AML-193 (cell line): ENCODE data around the gene SLC16A3.

ENCODE experiments used
- DNase-seq, 2 experiments: peaks; one replicate each; lab custom pipeline; 2025; lab: John Stamatoyannopoulos, UW

Gene SLC16A3

DNA sequence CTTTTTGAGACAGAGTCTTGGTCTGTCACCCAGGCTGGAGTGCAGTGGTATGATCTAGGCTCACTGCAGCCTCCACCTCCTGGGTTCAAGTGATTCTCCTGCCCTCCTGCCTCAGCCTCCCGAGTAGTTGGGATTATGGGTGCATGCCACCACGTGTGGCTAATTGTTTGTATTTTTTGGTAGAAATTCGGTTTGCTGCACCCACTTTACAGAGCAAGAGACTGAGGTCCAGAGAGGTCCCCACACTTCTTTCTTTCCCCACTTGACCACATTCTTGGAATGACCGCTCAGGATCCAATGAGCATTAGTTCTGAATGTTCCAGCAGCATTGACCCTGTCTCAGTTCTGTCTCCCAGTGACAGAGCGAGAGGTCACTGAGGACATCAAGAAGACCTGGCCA lies 5.3 kb upstream of the SLC16A3 start:
- DNase-seq, result no peak

DNA sequence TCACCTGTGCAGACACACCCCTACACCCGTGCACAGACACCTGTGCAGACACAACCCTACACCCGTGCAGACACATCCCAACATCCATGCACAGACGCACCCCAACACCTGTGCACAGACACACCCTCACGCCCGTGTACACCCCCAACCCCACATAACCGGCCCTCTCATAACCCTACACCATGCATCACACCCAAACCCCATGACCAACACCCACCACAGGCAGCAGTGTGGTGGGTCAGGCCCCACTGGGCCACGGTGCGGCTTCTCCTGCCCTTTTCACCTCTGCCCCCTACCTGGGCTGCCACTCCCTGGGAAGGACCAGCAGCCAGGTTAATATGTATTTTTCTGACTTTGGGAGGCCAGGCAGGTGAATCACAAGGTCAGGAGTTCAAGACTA lies 4.2 kb upstream of the SLC16A3 start:
- DNase-seq, result no peak

DNA sequence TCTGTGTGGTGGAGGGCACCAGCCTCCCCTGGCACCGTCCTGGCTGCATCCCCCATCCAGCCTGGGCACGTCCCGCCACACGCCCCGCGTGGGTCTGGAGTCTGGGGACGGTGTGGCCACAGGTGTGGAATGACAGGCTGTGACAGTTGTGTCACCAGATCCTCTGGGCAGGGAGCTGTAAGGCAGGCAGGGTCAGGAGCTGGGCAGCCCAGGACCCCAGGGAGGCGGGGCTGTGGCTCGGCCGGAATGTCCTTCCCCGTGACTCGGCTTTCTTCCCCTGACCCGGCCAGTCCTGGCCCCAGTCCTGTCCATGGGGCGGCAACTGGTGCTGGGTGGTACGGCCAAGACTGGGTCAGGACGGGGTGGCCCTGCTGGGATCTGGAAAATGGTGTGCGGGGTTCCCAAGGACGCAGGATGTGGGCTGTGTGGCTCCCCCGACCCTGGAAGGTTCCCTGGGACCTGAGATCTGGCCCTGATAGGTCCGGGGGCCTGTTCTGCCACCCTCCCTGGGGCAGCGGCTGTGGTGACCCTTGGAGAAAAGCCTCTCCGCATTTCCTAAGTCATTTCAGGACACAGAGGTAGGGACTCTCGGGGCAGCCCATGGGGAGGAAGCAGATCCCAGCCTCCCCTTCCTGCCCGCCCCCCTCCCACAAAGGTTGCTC lies 3.3 kb upstream of the SLC16A3 start:
- DNase-seq, result no peak

DNA sequence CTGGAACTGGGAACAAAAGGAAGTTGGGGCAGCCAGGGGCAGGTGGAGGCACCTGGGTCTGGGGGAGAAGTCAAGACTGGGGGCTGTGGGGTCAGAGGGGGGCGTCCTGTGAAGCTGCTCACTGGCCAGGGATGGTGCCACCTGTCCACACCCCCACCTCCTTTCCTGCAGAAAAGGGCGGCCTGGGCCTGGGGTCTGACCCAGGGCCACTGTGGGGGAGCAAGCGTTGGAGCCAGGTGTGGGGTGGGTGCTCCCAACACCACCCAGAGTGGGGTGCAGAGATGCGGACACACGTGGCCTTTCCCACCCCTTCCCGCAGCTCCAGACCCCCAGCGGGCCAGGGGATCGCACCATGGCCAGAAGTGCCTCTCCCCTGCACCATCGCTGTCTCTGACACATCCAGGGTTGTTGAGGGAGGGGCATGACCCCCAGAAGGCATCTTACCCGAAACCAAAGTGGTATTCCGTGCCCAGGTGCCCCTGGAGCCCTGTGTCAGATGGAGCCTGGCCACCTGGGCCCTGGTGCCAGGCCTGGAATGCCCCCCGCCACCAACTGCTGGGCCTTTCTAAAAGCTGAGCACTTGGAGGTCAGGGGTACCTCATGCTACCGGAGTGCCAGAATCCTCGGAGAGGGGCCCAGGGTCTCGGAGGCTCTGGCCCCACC lies 2.6 kb upstream of the SLC16A3 start:
- DNase-seq, result no peak

DNA sequence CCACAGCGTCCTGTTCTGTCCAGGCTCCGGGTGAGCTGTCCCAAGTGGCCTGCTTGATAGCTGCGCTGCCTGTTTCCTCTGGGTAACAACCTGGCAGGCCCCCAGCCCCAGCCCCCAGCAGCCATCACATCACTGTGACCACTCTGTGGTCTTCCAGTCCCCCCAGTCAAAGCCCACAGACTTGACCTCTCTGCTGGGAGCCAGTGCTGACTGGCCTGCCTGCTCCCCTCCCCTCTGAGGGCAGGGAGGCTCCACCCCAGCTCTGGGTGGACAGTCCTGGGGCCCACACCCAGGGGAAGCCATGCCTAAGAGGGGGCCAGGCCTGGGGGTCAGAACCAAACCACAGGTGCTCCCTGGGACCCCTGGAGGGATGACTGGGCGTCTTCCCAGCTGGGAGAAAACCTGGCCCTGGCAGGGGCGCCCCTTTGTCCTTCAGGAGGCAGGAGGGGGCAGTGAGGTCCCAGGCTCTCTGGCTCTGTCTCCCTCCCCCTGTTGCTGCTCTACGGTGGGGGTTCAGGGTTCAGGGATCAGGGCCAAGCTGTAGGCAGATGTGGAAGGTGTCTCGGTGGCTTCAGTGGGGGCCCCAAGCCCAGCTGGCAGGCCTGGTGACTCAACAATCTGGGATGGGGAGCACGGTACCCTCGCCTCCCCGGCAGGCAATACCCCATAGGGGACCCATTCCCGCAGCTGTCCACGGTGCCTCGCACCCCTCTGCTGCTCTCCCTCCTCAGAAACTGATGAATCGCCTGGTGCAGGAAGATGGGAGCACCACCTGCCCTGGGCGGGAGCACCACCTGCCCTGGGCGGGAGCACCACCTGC lies 1.8 kb upstream of the SLC16A3 start:
- DNase-seq, result no peak

DNA sequence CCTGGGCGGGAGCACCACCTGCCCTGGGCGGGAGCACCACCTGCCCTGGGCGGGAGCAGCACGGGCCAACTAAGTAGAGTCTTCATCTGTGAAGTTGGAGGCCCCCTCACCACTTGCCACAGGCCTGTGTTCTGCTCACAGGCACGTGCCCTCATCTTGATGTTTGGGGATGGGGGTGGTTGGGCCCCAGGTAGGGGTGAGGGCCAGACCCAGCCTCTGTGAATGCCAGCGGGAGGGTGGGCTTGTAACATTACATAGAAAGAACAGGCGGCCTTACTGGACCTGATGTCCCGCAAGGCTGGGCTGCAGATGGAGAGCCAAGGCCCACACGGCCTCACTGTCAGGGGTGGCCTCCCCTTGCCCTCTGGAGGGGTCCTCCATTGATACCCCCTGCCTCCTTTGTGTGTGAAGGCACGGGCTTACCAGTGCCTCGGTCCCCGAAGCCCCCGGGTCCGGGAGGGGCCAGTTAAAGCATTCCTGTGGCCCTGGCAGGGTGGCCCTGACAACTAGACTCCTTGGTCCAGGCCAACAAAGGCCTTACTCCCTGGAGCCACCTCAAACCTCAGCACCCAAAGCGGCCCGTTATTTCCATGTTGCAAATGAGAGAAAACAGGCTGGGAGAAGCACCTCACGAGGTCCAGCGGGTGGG lies 1.1 kb upstream of the SLC16A3 start:
- no peak for DNase-seq

DNA sequence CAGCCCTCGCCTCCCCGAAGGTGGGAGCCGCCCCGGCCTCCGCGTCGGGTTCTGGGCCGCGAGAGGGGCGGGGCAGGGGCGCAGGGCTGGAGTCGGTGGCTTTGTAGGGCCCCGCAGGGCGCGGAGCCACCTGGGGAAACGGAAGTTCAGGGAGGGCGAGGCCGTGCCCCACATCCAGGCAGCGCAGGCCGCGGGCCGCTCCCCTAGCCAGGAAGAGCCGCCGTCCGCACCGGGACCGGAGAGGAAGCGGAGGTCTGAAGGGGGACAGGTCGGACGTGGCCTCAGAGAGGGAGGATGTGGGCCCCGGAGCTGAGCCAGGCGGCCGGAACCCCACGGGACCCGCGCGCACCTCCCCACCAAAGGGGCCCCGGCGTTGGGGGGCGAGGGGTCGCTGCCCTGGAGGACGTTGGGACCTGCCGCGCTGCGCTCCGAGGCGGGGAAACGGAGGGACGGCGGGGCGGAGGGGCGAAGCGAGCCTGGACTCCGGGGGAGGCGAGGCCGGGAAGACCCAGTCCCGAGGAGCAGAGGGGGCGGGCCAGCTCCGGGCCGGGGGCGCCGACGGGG lies 482 bp upstream of the SLC16A3 start:
- peak; percentile 68 to 71 for DNase-seq

DNA sequence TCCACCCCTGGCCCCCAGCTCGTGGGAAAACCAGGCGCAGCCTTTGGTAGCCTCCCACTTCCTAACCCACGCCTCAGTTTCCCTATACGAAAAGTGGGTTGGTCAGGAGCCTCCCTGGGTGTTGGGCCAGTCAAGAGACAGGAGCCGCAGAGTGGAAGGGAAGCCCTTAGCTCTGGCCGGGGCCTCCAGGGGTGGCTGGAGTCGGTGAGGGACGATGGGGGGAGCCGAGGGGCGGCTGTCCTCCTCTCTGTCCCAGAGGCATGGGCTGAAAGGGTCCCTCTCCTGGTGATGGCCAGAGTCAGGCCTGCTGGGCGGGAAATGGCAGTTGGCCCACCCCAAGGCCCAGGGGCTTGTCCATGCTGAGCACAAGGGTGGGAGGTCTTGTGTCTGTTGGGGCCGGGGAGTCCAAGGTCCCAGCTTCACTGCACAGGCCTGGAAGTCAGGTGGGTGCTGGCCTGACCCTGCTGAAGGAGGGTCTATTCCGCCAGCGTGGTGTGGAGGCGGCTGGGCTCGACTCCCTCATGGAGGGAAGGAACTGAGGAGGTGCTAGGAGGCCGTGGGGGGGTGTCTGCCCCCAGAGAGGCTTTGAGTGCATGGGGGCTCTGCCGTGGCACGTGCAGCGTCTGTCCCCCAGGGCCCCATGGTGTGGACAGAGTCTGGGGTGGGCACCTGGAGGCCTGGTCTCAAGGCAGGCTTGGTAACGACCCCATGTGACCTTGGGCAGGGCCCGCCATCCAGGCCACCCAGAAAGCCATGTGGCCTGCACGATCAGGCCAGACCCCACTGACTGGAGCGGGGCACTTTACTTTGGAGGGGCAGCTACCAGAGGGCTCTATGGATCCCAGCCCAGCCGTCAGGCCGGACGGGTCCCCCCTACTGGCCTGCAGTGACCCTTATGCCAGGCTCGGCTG lies 1.1 kb downstream of the SLC16A3 start:
- no peak for DNase-seq

DNA sequence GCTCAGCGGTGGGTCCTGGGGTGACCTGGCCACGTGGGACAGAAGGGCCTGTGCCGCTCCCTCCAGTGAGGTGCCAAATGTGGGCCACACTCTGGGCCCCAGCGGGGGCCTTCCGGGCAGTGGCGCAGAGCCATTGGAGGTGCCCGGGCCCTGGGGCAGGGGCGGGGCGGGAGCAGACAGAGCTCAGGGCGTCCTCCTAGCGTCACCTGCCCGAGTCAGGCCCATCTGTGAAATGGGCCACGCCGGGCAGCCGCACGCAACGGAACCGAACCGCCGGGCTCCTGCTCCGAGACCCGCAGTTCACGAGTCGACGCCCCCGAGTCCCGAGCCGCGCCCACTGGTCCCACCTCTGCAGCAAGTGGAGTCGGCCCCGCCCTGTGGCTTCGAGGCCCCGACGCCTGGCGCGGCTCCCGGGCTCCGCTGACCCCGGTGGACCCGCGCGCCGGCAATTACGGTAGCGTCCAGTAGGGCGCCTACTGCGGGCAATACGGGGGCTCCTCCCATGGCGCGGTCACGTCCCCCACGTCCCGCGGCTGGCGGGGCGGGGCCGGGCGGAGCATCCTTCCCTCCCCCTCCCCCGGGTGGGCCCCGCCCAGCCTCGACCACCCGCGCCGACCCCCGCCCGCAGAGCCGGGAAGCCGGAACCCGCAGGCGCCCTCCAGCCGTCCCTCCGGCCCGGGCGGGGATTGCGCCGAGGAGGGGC lies 1.9 kb downstream of the SLC16A3 start:
- DNase-seq, result peak; percentile 82 to 88

DNA sequence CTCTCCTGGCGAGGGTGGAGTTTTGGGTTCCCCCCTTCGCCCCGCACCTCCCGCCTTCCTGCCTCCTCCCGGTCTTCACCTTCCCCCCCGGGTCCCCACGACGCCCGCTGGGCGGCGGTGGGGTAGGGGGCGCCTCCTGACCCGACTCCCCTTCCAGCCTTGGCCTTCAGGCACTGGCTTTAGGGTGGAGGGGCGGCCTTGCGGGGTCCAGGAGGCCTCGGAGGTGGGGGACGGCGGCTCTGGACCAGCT lies 2.4 kb downstream of the SLC16A3 start:
- no peak for DNase-seq

DNA sequence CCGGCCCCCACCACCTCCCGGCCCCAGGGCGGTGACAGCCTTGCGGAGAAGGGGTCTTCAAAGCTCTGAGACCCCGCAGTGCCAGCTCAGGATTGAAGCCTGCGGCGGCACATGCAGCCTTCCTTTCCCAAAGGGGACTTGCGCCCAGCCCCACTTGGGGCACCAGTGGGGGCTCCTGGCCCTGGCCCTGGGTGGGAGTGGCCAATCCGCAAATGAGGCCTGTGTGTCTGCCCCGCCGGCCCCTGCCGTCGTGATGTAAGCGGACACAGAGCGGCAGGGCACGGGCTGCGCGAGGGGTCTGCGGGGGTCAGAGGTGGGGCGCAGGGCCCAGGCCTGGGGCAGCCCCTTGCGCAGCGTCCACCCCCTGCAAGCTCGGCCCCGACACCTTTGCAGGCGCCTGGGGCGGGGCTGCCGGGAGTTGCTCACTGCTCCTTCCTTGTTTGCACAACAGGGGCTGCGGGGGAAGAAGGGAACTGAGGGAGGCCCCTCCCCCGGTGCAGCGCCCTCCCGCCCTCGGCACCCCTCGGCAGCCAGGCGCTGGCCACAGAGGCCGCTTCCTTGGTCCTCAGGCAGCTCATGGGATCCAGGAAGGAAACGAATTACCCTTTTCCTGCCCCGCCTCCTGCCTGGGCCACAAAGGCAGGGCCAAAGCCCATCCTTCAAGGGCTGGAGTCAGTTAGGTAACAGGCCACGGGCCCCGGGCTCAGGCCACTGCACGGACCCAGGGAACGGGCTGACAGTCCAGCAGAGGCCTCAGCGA lies 2.9 kb downstream of the SLC16A3 start:
- peak; percentile 98 to 99 for DNase-seq

DNA sequence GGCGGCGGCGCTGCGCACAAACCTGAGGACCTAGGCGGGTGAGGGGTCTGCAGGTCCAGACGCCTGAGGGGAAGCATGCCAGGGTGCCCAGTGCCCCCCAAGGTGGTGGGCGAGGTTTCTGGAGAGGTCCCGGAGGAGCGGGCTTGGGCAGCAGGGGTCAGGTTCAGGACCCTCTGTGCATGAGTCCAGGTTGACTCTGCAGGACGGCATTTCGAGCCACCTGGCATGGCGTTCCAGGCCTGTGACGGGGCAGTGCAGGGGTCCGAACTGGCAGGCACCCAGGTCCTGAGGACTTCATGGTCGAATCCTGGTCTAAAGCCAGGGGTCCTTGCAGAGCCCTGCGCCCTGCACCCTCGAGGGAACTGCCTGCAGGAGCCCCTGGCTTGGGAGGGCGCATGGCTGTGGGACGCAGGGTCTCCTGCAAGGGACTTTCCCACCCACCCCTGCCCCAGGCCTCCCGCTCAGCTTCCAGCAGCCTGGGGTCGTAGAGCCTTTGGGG lies 3.5 kb downstream of the SLC16A3 start:
- no peak for DNase-seq

DNA sequence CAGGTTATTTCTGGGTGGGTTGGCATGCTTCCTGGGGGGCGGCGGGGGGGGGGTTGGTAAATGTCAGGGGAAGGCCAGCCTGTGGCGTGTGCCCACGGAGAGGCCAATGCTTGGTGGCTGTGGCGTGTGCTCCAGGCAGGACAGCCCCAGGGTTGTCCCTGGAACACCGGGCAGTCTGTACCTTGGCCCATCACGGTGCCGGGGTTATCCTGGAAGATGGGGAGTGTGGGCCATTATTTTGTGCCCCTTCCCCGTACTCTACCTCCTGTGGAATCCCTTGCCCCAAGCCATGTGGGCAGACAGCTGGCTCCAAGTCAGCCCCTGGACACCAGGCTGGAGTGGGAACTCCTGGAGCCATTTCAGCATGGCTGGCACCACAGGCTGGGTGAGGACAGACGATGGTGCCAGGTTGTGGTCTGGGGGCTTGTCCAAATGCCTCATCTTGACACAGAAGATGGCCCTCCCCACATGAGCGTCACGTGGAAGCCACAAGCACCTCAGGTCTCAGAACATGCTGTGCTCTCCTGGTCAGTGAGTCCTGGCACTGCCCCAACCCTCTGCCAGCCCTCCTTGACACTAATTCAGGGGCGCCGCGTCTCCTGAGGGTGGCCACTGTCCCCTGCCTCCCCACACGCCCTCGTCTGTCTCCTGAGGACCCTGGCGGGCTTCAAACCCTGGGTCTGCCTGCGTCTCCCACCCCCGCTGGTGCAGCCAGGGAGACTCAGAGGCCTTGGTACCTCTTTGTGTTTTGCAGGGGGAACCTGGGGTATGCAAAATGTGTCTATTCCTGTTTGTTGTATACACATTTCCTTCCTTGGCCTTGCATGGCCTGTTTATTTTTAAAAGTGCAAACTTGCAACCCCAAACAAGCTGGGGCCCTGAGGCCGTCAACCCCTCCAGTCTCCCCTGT lies 4.3 kb downstream of the SLC16A3 start:
- no peak for DNase-seq

DNA sequence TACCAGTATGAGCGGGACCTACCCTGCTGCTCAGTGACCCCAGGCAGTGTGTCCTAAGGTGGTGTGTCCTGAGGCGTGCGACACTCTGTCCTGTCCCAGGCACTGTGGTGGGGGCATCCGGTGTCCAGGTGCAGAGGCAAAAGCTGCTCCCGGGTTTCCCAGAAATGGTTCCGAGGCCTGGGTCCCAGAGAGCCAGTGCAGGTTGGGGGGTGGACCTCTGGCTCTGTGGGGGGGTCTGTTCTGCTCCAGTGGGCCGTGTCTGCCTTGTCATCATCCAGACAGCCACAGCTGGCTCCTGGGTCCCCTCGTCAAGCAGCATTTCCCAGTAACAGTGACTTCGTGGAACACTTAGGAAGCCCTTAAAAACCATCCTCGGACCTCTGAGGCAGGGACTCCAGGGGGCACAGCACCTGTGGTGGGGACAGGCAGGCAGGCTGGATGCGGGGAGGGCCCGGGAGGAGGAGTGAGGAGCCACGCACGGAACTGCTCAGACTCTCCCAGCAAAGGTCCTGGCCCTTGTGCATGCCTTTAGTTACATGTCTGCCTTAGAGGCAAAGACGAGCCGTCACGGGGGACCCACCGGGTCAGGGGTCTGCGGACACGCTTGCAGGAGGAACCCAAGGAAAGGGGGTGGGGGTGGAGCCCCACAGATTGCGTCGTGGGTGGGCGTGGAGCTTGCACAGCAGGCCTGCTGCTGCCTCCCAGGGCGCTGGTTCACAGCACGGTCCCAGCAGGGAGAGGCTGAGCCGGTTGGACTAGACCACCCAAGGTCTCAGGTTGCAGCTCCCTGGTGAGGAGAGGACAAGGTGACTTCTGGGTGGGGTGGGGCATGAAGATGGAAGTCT lies 5.6 kb downstream of the SLC16A3 start:
- no peak for DNase-seq

DNA sequence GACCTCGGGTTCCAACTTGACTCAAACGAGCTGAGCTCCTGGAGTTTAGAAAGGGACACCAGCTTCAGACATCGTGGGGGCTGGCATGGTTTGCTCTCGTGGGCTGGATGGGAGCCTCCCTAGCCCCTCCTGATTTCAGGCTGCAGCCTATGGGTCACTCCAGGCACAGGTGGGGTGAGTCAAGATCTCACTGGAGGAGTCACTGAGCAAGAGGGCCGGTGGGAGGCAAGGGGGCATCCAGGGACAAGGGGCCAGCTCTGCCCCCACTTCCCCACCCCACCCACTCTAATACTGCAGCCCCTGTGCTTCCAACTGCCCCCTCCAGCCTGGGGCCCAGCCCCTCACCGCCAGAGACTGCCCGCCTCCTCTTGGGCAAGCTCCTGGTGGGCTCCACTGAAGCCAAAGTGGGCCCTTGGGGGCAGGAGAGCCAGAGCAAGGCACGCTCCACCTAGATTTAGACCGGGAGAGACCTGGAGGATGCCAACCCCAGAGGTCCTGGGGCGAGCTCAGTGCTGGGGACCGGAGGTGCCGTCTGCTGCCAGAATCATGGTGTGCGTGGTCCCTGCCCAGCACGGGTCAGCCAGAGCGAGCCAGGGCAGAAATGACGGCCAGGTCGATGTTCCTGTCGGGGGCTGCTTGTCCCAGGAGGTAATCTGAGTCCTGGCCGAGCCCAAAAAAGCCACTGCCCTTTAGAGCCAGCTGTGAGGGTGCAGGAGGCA lies 6.4 kb downstream of the SLC16A3 start:
- no peak for DNase-seq

DNA sequence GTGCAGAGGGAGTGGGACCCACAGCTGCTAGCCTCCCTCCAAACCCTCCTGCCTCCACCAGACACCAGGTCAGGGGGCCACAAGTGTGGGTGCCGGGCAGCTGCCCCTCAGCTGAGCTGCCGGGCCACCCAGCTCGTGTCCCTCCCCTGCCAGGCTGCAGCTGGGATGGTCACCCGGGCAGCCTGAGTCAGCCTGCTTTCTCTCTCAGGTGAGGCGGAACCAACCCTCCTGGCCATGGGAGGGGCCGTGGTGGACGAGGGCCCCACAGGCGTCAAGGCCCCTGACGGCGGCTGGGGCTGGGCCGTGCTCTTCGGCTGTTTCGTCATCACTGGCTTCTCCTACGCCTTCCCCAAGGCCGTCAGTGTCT lies 6.9 kb downstream of the SLC16A3 start:
- no peak for DNase-seq
